Ovary (tissue), 9 donors: ENCODE measurements around the gene GADD45G. TPM values are rescaled to one million over a fixed set of nuclear protein-coding genes. Genes with fewer than 3 reads are reported as not detected.

Experiments used
- DNase-seq, 5 donors: peaks; one replicate each; pipeline ENCODE4 v3.0.0-alpha.2; 2019 to 2020
- H3K27ac ChIP-seq, 2 donors: fragments of 200-600 bp; one replicate each; pipeline versions ENCODE4 v1.5.1 to v1.8.0; 2019 to 2022
- H3K27me3 ChIP-seq: fragments of 200-600 bp; one replicate; pipeline ENCODE4 v1.8.0; 2022
- H3K36me3 ChIP-seq: fragments of 200-600 bp; sonication (generic); one replicate; pipeline ENCODE4 v1.5.1; 2019
- H3K4me1 ChIP-seq: one replicate; pipeline ENCODE4 v1.8.1; 2013; ENCODE audit warnings: mild to moderate bottlenecking, moderate library complexity; ENCODE audit not compliant: insufficient read depth
- H3K4me3 ChIP-seq: fragments of 200-600 bp; sonication (generic); one replicate; pipeline ENCODE4 v1.5.1; 2017
- H3K9me3 ChIP-seq, 2 donors: fragments of 200-600 bp in 1 of 2; sonication (generic) in 1 of 2; one replicate each; pipeline versions ENCODE4 v1.5.1 to v1.8.1; 2013 to 2019; ENCODE audit warnings: mild to moderate bottlenecking in 1 of 2, moderate library complexity in 1 of 2
- EP300 ChIP-seq: sonication (generic); formaldehyde crosslinking; IDR thresholded peaks from one replicate; pipeline ENCODE4 v1.6.1; 2017; ENCODE audit warnings: antibody characterized with exemption
- POLR2A ChIP-seq: fragments of 450-650 bp; IDR thresholded peaks from one replicate; pipeline ENCODE4 v1.6.1; 2017; ENCODE audit warnings: antibody characterized with exemption, mild to moderate bottlenecking, moderate library complexity
- WGBS, 3 donors: extraction: QIAGEN DNeasy Blood & Tissue Kit in 1 of 3; methylation state at CpG; one replicate each; pipeline versions ENCODE4 v1.1.5 to v1.1.7; 2013 to 2017; 5-methylcytosine and 5-hydroxymethylcytosine counted together
- intact Hi-C, 4 donors: fragments of 100-400 bp; cut with DNase I; formaldehyde crosslinking; loops; one replicate each; pipeline versions ENCODE4 v1.11.0 to v1.15.1; 2022 to 2023
- polyA plus RNA-seq, 2 donors: library from polyadenylated mRNA; stranded (reverse); fragments of 200-250 nt in 1 of 2; fragments of 350-450 nt in 1 of 2; fragmentation: Illumina TruSeq in 1 of 2; extraction: RNeasy Lipid Tissue Mini Kit (QIAGEN cat#74804) in 1 of 2; gene quantifications; one replicate each; pipeline ENCODE4 v1.2.3, GENCODE V29; 2013 to 2014
- total RNA-seq, 7 donors: library from RNA; depleted of rRNA in 2 of 7; stranded (reverse); fragments of >200 nt in 2 of 7; fragmentation: NEBNext Ultra II Directional in 3 of 7; extraction: Animal tissue kit (Norgen Biotek cat#: 25700) in 3 of 7; gene quantifications; one replicate each; pipeline versions ENCODE4 v1.1.0 to v1.2.4, GENCODE V29; 2016 to 2023
- TF ChIP-seq, protein P1 (sequence below), 3 donors: fragments of 450-650 bp in 2 of 3; fragments of 200-600 bp in 1 of 3; IDR thresholded peaks; one replicate each; pipeline versions ENCODE4 v1.5.1 to v1.8.0; 2016 to 2022; ENCODE audit warnings: antibody characterized with exemption in 3 of 3, mild to moderate bottlenecking in 1 of 3
- donor health status: DM: no; HTN: no; CAD: no; lungs with moderate emphysema.
- donor health status: DM: no; HTN: no; CAD: no.
- donor health status: Bipolar disorder and iron deficiency.
- donor health status: DM: yes; HTN: yes; CAD: no.
- donor health status: DM: no; HTN: no; CAD: no.
- donor health status: DM: yes; HTN: yes; CAD: no.

GADD45G gene
- total and polyA plus RNA-seq, 9 donors = 0.60 to 126 (median 23.2) TPM

GRCh38 chr9:89593727-89594427 lies 10.9 kb upstream of the GADD45G start:
- Histone ChIP-seq H3K27ac (no peak overlapping the region), H3K9me3 (no peaks in the 10 kb centered on the region), H3K4me3 (no peak overlapping the region), H3K27me3 (no peaks in the 10 kb centered on the region), H3K36me3 (no peaks in the 10 kb centered on the region), H3K4me1 (no peaks in the 10 kb centered on the region)
- TF ChIP-seq, protein P1, sequence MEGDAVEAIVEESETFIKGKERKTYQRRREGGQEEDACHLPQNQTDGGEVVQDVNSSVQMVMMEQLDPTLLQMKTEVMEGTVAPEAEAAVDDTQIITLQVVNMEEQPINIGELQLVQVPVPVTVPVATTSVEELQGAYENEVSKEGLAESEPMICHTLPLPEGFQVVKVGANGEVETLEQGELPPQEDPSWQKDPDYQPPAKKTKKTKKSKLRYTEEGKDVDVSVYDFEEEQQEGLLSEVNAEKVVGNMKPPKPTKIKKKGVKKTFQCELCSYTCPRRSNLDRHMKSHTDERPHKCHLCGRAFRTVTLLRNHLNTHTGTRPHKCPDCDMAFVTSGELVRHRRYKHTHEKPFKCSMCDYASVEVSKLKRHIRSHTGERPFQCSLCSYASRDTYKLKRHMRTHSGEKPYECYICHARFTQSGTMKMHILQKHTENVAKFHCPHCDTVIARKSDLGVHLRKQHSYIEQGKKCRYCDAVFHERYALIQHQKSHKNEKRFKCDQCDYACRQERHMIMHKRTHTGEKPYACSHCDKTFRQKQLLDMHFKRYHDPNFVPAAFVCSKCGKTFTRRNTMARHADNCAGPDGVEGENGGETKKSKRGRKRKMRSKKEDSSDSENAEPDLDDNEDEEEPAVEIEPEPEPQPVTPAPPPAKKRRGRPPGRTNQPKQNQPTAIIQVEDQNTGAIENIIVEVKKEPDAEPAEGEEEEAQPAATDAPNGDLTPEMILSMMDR (IDR thresholded peaks at IDR 0.05) = no peak
- no peak for TF ChIP-seq EP300
- TF ChIP-seq POLR2A = no peak
- DNase-seq = no peak
- intact Hi-C loops = loop anchor here in 2 of 4 donors (5.0 to 10.0 kb wide), 2 partner anchors 1278 to 1281 kb away; no protein-coding TSS in a partner anchor
- WGBS, 3 donors = 64 to 73% (median 68%) methylated on average over 14 of the region's 14 CpGs

DNA sequence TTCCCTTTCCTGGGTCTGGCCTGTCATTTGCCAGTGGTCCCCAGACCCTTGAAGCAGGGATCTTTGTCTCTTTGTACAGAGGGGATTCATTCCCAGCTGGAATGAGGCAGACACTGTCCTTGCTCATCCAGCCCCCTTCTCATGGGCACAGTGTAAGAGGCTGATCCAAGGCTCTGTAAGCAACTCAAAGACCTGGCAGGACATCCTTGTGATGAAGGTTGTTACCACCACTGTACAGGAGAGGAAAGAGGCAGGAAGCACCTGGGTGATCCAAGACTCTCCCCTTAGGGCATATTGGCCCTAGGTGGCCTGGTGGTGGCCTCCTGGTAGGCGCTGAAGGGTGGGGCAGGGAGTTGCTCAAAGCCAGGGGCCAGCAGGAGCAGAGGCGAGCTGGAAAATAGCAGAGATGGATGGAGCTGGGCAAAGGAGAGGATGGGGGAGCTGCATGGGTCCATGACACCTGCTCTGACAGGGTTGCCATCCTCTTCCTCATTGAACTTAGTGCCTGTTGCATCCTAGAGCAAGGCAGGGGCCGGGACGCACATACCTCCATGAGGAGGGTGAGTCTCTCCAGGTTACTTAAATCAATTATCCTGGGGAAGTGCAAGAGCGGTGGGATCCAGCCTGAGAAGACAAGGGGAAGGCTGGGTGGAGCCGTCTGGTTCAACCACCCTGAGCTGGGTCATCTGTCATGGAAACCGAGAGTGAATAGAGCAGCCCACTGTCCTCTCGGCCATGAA lies 9.8 kb upstream of the GADD45G start:
- H3K27me3 ChIP-seq = no peaks in the 10 kb centered on the region
- TF ChIP-seq POLR2A = no peak
- TF ChIP-seq EP300 = no peak
- TF ChIP-seq, protein P1 (IDR thresholded peaks at IDR 0.05) = no peak
- no peak overlapping the region for H3K4me3 ChIP-seq
- H3K27ac ChIP-seq = no peak overlapping the region
- H3K4me1 ChIP-seq = no peaks in the 10 kb centered on the region
- WGBS, 3 donors = 82 to 92% (median 90%) methylated on average over 8 of the region's 8 CpGs
- DNase-seq = no peak
- no peaks in the 10 kb centered on the region for H3K9me3 ChIP-seq
- no peaks in the 10 kb centered on the region for H3K36me3 ChIP-seq
- intact Hi-C loops = loop anchor here in 3 of 4 donors (5.0 to 10.0 kb wide), 2 partner anchors 1277 to 1280 kb away; no protein-coding TSS in a partner anchor

DNA sequence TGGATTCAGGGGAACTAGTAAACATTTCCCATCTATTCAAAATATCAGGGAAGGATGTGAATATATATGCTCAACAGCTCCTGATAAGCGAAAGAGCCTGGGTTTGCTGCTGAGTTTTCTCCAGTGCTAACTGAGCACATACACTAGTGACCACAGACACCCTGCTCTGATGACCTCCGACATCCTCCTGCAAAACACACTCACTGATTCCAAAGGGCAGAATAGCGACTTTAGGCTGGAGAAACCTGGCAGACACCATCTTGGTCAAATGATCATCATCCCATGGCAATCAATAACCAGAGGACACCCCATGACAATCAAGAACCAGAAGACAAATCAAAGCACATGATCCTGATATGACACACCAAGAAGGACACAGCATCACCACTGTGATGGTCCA lies 9.2 kb upstream of the GADD45G start:
- H3K36me3 ChIP-seq = no peaks in the 10 kb centered on the region
- intact Hi-C loops = loop anchor here in 3 of 4 donors (2.0 to 10.0 kb wide), 3 partner anchors 505 to 1279 kb away; no protein-coding TSS in a partner anchor
- WGBS, 3 donors = 90 to 95% (median 91%) methylated on average over 3 of the region's 3 CpGs
- H3K27me3 ChIP-seq = no peaks in the 10 kb centered on the region
- no peak overlapping the region for H3K4me3 ChIP-seq
- TF ChIP-seq POLR2A (no peak), EP300 (no peak)
- TF ChIP-seq, protein P1 (IDR thresholded peaks at IDR 0.05) = no peak
- H3K9me3 ChIP-seq = no peaks in the 10 kb centered on the region
- no peak overlapping the region for H3K27ac ChIP-seq
- no peak for DNase-seq
- H3K4me1 ChIP-seq = no peaks in the 10 kb centered on the region

DNA sequence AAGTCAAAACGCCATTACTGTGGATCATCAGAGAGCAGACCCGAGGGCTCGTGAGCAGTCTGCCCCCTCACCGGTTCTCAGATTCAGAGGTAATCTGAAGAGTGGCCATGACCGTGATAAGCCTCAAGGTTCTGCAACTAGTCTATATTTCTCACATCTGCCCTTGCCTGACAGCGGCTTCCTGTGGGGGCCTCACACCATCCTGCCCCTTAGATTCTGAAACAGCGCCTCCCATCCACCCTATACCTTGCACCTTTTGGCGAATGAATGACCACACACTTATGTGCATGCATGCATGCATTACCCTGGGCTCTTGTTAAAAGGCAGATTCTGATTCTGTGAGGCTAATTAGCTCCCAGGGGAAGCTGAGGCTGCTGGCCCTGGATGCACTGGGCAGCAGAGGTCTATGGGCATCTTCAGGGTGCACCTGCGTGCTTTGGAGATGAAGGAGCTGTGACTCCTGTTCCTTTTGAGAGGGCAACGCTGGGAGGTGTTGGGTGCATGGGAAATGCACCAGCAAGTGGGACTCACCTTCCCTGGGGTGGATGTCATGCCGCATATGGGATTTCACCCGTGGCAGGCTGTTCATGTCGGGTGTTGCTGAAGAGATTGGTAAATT lies 7.8 kb upstream of the GADD45G start:
- intact Hi-C loops = loop anchor here in 3 of 4 donors (2.0 to 10.0 kb wide), 3 partner anchors 504 to 1278 kb away; no protein-coding TSS in a partner anchor
- Histone ChIP-seq H3K4me3 (no peak overlapping the region), H3K27me3 (no peaks in the 10 kb centered on the region), H3K9me3 (no peaks in the 10 kb centered on the region), H3K4me1 (no peaks in the 10 kb centered on the region), H3K36me3 (no peaks in the 10 kb centered on the region), H3K27ac (no peak overlapping the region)
- no peak for TF ChIP-seq EP300
- no peak for TF ChIP-seq POLR2A
- TF ChIP-seq, protein P1 (IDR thresholded peaks at IDR 0.05) = no peak
- DNase-seq = no peak
- WGBS, 3 donors = 63 to 73% (median 65%) methylated on average over 13 of the region's 13 CpGs
